CD4-positive, alpha-beta T cell treated with Interleukin-4 for 4 hours (primary cell): ENCODE results near the gene HECA.
"Not testable (repeated sequence)": the region's sequence is repeated elsewhere in the genome, so short reads cannot be mapped to it uniquely, and the experiment has no call there.

Experiments
- DNase-seq: peaks from one replicate; pipeline ENCODE4 v3.0.0-alpha.2; 2020

The HECA gene

DNA sequence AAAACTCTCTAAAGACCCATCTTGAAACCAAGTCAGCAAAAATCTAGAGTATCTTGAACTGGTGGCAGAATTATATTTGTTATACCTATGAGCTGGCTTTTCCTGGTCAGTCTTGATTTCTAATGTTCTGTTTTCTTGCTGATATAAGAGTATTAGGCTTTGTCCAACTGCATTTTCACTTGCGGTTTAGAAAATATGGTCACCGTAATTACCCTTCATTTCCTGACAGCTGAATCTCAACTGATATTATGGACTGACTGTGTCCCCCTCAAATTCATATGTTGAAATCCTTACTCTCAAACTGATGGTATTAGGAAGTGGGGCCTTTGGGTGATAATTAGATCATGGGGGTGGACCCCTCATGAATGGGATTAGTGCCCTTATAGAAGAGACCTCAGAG is 84.9 kb downstream of the HECA start:
- DNase-seq: no peak

- DNase-seq: not testable (repeated sequence)
These were observed 93.5 kb downstream of the HECA start for GRCh38 chr6:139228387-139228786.
